Subcutaneous adipose tissue (tissue), 4 donors: Measurements from ENCODE around the gene CIAO3. TPM values are rescaled to one million over a fixed set of nuclear protein-coding genes. Genes with fewer than 3 reads are reported as not detected.

Source experiments
- CTCF ChIP-seq: fragments of 450-650 bp; IDR thresholded peaks from one replicate; pipeline ENCODE4 v1.5.1; 2016; ENCODE audit warnings: low read depth, mild to moderate bottlenecking, control low read depth, antibody characterized with exemption, moderate library complexity
- total RNA-seq, 4 donors: library from RNA; depleted of rRNA; stranded (reverse); fragments of >200 nt; gene quantifications; one replicate each; pipeline ENCODE4 v1.1.0, GENCODE V29; 2016

The CIAO3 gene
- total RNA-seq, 4 donors from 2014 or later, result 17.6 to 39.0 (median 22.5) TPM

- TF ChIP-seq CTCF, result no peak
Observed at GRCh38 chr16:725463-726187, 15.2 kb downstream of the CIAO3 start.

GRCh38 chr16:725041-725376 is 15.8 kb downstream of the CIAO3 start:
- TF ChIP-seq CTCF, result no peak

GRCh38 chr16:724188-725040 is 16.4 kb downstream of the CIAO3 start:
- TF ChIP-seq CTCF, result no peak

GRCh38 chr16:723695-724094 is 17.1 kb downstream of the CIAO3 start:
- no peak for TF ChIP-seq CTCF

- no peak for TF ChIP-seq CTCF
Observed at GRCh38 chr16:722835-723633, 17.8 kb downstream of the CIAO3 start.

- TF ChIP-seq CTCF, result no peak
Observed at GRCh38 chr16:721765-722540, 18.8 kb downstream of the CIAO3 start.
